Fibroblast of lung (primary cell): Measurements from ENCODE around the gene GTF3C1. TPM values are rescaled to one million over a fixed set of nuclear protein-coding genes. Genes with fewer than 3 reads are reported as not detected.

ENCODE experiments used
- DNase-seq, 2 donors: peaks; one replicate each; pipeline versions ENCODE4 v3.0.0 to v3.0.0-alpha.2; 2010; ENCODE audit warnings: low read depth in 2 of 2
- H2AFZ ChIP-seq: 2 replicates; pipeline ENCODE4 v1.5.1; 2012; ENCODE audit warnings: low read length, control low read depth, inconsistent platforms
- H3K27ac ChIP-seq: 2 replicates; pipeline ENCODE4 v1.5.1; 2011; ENCODE audit warnings: low read length, control low read depth; ENCODE audit not compliant: insufficient read depth
- H3K27me3 ChIP-seq: 2 replicates; pipeline ENCODE4 v1.5.1; 2011; ENCODE audit warnings: mild to moderate bottlenecking, low read length; ENCODE audit not compliant: control insufficient read depth, insufficient read depth
- H3K36me3 ChIP-seq: 2 replicates; pipeline ENCODE4 v1.5.1; 2011; ENCODE audit warnings: low read length; ENCODE audit not compliant: control insufficient read depth, insufficient read depth
- H3K4me1 ChIP-seq: 2 replicates; pipeline ENCODE4 v1.5.1; 2011; ENCODE audit warnings: low read length; ENCODE audit not compliant: control insufficient read depth, insufficient read depth; ENCODE audit errors: extremely low read depth
- H3K4me2 ChIP-seq: 2 replicates; pipeline ENCODE4 v1.5.1; 2011; ENCODE audit warnings: low read length, control low read depth; ENCODE audit not compliant: insufficient read depth; ENCODE audit errors: extremely low read depth
- H3K4me3 ChIP-seq, 4 experiments: fragments of 200-600 bp in 1 of 4; sonication (generic) in 1 of 4; replicated peaks in 1 of 4; 2 replicates each; pipeline ENCODE4 v1.5.1; 2011 to 2016; ENCODE audit warnings: low read length in 4 of 4, low read depth in 3 of 4, mild to moderate bottlenecking in 3 of 4, control low read depth in 2 of 4, inconsistent platforms in 1 of 4, mixed read lengths in 1 of 4; ENCODE audit not compliant: insufficient read depth in 1 of 4; ENCODE audit errors: control extremely low read depth in 1 of 4
- H3K79me2 ChIP-seq: 2 replicates; pipeline ENCODE4 v1.5.1; 2012; ENCODE audit warnings: mild to moderate bottlenecking, low read length, inconsistent platforms; ENCODE audit not compliant: control insufficient read depth, insufficient read depth
- H3K9ac ChIP-seq: 2 replicates; pipeline ENCODE4 v1.5.1; 2011; ENCODE audit warnings: mild to moderate bottlenecking, low read length, control low read depth; ENCODE audit not compliant: insufficient read depth
- H3K9me3 ChIP-seq: 2 replicates; pipeline ENCODE4 v1.5.1; 2012; ENCODE audit warnings: low read depth, low read length; ENCODE audit not compliant: control insufficient read depth, insufficient read depth
- H4K20me1 ChIP-seq: 2 replicates; pipeline ENCODE4 v1.5.1; 2011; ENCODE audit warnings: low read length; ENCODE audit not compliant: control insufficient read depth, insufficient read depth; ENCODE audit errors: extremely low read depth
- EZH2 ChIP-seq: IDR thresholded peaks from 2 replicates; pipeline ENCODE4 v1.5.1; 2012; ENCODE audit warnings: low read length, control low read depth, mild to moderate bottlenecking; ENCODE audit errors: missing control alignments
- polyA plus RNA-seq, 2 donors: library from polyadenylated mRNA; depleted of rRNA in 1 of 2; stranded (reverse) in 1 of 2; unstranded in 1 of 2; fragments of >200 nt; gene quantifications; 2 replicates each; pipeline ENCODE4 v1.2.1, GENCODE V29; 2011 to 2012; ENCODE audit warnings: missing spikeins in 1 of 2
- total RNA-seq: library from RNA; depleted of rRNA; stranded (reverse); fragments of >200 nt; gene quantifications from 2 replicates; pipeline ENCODE4 v1.2.1, GENCODE V29; 2014
- TF ChIP-seq, protein P1 (sequence below), 2 donors: IDR thresholded peaks in 1 of 2; conservative IDR thresholded peaks in 1 of 2; 1 replicate in 1 of 2; 2 replicates in 1 of 2; pipeline ENCODE4 v1.5.1; 2011 to 2012; ENCODE audit warnings: low read length in 2 of 2, control low read depth in 1 of 2, inconsistent platforms in 1 of 2, low read depth in 1 of 2, mild to moderate bottlenecking in 1 of 2

Gene GTF3C1
- total and polyA plus RNA-seq, 2 donors (not counting 1 experiment from before 2014, with no cell fraction given), result 20.1 to 75.3 TPM

DNA sequence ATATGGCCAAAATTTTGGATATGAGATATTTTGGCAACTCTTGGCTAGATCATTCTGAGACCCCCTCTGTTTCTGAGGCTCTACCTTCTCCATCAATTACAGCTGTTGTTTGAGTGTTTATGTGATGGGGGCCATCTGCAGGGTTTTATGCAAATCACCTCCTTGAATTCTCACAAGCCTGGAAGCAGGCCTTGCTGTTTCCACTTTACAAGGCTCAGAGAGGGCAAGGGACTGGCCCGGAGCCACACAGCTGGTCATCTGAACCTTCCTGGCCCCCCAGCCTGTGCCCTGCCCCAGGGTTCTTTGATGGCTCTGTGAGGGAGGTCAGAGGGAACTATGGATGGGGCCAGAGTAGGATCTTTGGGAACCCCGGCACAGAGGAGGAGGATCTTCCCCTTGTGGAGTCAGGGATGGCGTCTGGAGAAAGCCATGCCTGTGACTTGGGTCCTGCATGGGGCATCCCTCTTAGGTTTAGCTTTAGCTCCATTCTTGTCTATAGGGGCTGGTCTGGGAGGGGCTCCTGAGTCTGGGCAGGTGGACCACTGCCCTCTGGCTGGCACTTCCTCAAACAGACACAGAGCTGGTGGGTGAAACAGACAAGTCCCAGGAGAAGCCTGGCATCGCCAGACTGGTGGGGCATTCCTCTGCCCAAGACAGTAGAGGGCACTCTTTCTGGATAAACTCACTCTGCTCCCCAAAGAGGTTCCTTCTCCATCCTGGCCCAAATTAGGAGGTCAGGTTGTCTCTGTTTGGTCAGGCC is 121.5 kb downstream of the GTF3C1 start:
- Histone ChIP-seq H3K4me1 (peaks cover 6% of the 10 kb centered on the region), H3K27me3 (no peaks in the 10 kb centered on the region), H2AFZ (no peak overlapping the region), H3K9me3 (no peaks in the 10 kb centered on the region), H3K79me2 (no peaks in the 10 kb centered on the region), H3K4me2 (no peak overlapping the region), H4K20me1 (no peaks in the 10 kb centered on the region), H3K4me3 (no peak overlapping the region), H3K9ac (no peak overlapping the region), H3K36me3 (no peaks in the 10 kb centered on the region), H3K27ac (no peak overlapping the region)
- no peak for DNase-seq
- no peak for TF ChIP-seq EZH2
- TF ChIP-seq, protein P1, sequence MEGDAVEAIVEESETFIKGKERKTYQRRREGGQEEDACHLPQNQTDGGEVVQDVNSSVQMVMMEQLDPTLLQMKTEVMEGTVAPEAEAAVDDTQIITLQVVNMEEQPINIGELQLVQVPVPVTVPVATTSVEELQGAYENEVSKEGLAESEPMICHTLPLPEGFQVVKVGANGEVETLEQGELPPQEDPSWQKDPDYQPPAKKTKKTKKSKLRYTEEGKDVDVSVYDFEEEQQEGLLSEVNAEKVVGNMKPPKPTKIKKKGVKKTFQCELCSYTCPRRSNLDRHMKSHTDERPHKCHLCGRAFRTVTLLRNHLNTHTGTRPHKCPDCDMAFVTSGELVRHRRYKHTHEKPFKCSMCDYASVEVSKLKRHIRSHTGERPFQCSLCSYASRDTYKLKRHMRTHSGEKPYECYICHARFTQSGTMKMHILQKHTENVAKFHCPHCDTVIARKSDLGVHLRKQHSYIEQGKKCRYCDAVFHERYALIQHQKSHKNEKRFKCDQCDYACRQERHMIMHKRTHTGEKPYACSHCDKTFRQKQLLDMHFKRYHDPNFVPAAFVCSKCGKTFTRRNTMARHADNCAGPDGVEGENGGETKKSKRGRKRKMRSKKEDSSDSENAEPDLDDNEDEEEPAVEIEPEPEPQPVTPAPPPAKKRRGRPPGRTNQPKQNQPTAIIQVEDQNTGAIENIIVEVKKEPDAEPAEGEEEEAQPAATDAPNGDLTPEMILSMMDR (conservative IDR thresholded peaks at IDR 0.05 in 1 of 2, IDR thresholded peaks at IDR 0.05 in 1 of 2; ENCODE audit: low read depth in 1 of 2, low read length in 2 of 2), result no peak

DNA sequence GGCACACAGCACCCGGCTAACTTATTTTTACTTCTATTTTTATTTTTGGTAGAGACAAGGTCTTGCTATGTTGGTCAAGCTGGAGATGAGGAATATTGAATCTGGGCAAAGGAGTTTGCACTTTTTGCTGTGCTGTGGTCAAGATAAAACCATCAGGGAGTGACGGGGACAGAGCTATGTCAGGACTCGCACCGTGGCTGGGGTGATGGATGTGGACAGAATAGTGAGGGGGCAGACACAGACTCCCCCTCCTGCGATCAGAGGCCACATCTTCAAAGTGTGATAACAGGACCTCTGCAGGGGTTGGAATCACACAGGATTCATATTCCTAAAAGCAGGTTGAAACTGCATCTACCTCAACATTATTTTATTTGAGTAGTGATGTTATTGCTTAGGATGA is 122.2 kb downstream of the GTF3C1 start:
- Histone ChIP-seq H3K4me1 (peaks cover 6% of the 10 kb centered on the region), H4K20me1 (no peaks in the 10 kb centered on the region), H3K4me3 (peak overlapping the region in 1 of 4 experiments; percentile 10), H2AFZ (no peak overlapping the region), H3K27ac (no peak overlapping the region), H3K9me3 (no peaks in the 10 kb centered on the region), H3K27me3 (no peaks in the 10 kb centered on the region), H3K36me3 (no peaks in the 10 kb centered on the region), H3K4me2 (no peak overlapping the region), H3K9ac (no peak overlapping the region), H3K79me2 (no peaks in the 10 kb centered on the region)
- no peak for DNase-seq
- no peak for TF ChIP-seq EZH2
- TF ChIP-seq, protein P1 (conservative IDR thresholded peaks at IDR 0.05 in 1 of 2, IDR thresholded peaks at IDR 0.05 in 1 of 2; ENCODE audit: low read depth in 1 of 2, low read length in 2 of 2), result no peak

GRCh38 chr16:27426423-27427408 is 123.0 kb downstream of the GTF3C1 start:
- peak; percentile 88 to 92 for DNase-seq
- H2AFZ ChIP-seq, result no peak overlapping the region
- no peak overlapping the region for H3K4me2 ChIP-seq
- no peaks in the 10 kb centered on the region for H3K36me3 ChIP-seq
- H3K79me2 ChIP-seq, result no peaks in the 10 kb centered on the region
- H3K27ac ChIP-seq, result no peak overlapping the region
- no peaks in the 10 kb centered on the region for H4K20me1 ChIP-seq
- H3K27me3 ChIP-seq, result no peaks in the 10 kb centered on the region
- peaks cover 2% of the 10 kb centered on the region for H3K4me1 ChIP-seq
- no peaks in the 10 kb centered on the region for H3K9me3 ChIP-seq
- TF ChIP-seq EZH2, result no peak
- TF ChIP-seq, protein P1 (conservative IDR thresholded peaks at IDR 0.05 in 1 of 2, IDR thresholded peaks at IDR 0.05 in 1 of 2; ENCODE audit: low read depth in 1 of 2, low read length in 2 of 2), result peak; percentile 17 to 30
- H3K4me3 ChIP-seq, result peak overlapping the region in 1 of 4 experiments; percentile 10
- no peak overlapping the region for H3K9ac ChIP-seq
